Measurements from ENCODE around the gene DCTPP1. TPM values are rescaled to one million over a fixed set of nuclear protein-coding genes. Genes with fewer than 3 reads are reported as not detected.
"Not testable (repeated sequence)": the region's sequence is repeated elsewhere in the genome, so short reads cannot be mapped to it uniquely, and the experiment has no call there.

Gene DCTPP1
- total RNA-seq, 1 donor from 2014 or later, result 17.9 TPM

- no peaks in the 10 kb centered on the region for H3K36me3 ChIP-seq
- H3K9me3 ChIP-seq, result no peaks in the 10 kb centered on the region
- no peaks in the 10 kb centered on the region for H3K27me3 ChIP-seq
- DNase-seq (no peak), ATAC-seq (no peak)
- H3K4me1 ChIP-seq, result peaks cover 5% of the 10 kb centered on the region
- TF ChIP-seq, protein P1, sequence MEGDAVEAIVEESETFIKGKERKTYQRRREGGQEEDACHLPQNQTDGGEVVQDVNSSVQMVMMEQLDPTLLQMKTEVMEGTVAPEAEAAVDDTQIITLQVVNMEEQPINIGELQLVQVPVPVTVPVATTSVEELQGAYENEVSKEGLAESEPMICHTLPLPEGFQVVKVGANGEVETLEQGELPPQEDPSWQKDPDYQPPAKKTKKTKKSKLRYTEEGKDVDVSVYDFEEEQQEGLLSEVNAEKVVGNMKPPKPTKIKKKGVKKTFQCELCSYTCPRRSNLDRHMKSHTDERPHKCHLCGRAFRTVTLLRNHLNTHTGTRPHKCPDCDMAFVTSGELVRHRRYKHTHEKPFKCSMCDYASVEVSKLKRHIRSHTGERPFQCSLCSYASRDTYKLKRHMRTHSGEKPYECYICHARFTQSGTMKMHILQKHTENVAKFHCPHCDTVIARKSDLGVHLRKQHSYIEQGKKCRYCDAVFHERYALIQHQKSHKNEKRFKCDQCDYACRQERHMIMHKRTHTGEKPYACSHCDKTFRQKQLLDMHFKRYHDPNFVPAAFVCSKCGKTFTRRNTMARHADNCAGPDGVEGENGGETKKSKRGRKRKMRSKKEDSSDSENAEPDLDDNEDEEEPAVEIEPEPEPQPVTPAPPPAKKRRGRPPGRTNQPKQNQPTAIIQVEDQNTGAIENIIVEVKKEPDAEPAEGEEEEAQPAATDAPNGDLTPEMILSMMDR (IDR thresholded peaks at IDR 0.05), result no peak
- intact Hi-C loops (cut with DNase I), result no loop called here
- peak overlapping the region; percentile 66 for H3K27ac ChIP-seq
- H3K4me3 ChIP-seq, result no peak overlapping the region
These were observed 29.6 kb upstream of the DCTPP1 start for GRCh38 chr16:30459456-30459855.

DNA sequence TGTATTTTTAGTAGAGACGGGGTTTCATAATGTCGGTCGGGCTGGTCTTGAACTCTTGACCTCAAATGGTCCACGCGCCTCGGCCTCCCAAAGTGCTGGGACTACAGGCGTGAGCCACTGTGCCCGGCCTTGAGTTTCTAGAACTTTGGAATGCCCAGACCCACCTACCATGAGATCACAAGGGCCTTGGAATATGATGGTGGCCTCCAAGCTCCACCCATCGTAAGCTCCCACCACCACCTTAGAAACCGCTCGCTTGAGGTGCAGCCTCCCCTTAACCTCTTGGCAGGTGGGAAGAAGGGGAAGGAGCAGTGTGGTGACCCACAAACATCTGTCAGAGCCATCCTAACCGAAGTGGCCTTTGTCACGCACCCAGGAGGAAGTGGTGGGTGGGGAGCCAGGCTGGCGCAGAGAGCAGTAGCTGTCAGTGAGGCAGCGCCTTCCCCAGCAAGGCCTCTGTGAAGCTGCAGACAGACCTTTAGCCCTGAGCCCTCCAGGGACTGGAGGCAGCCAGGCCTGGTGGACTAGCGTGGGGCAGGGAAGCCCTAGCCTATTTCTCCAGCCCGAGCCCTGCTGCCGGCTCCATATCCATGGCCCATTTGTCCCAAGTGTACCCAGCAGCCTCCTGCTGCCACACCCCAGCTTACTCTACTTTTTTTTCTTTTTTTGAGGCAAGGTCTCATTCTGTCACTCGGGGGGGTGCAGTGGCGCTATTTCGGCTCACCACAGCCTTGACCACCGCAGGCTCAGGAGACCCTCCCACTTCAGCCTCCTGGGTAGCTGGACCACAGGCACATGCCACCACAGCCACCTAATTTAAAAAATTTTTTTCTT is 28.9 kb upstream of the DCTPP1 start:
- TF ChIP-seq, protein P1 (IDR thresholded peaks at IDR 0.05), result no peak
- Histone ChIP-seq H3K27ac (peak overlapping the region; percentile 66), H3K4me3 (no peak overlapping the region), H3K36me3 (no peaks in the 10 kb centered on the region), H3K27me3 (no peaks in the 10 kb centered on the region), H3K9me3 (no peaks in the 10 kb centered on the region), H3K4me1 (peaks cover 5% of the 10 kb centered on the region)
- intact Hi-C loops (cut with DNase I), result no loop called here
- DNase-seq (peak; percentile 84), ATAC-seq (peak; percentile 96)

- H3K9me3 ChIP-seq, result no peaks in the 10 kb centered on the region
- intact Hi-C loops (cut with DNase I), result no loop called here
- H3K36me3 ChIP-seq, result no peaks in the 10 kb centered on the region
- H3K27me3 ChIP-seq, result no peaks in the 10 kb centered on the region
- no peak overlapping the region for H3K4me3 ChIP-seq
- TF ChIP-seq, protein P1 (IDR thresholded peaks at IDR 0.05), result no peak
- peaks cover 5% of the 10 kb centered on the region for H3K4me1 ChIP-seq
- no peak for DNase-seq
- no peak for ATAC-seq
- no peak overlapping the region for H3K27ac ChIP-seq
These were observed 28.1 kb upstream of the DCTPP1 start for GRCh38 chr16:30457743-30458560.

DNA sequence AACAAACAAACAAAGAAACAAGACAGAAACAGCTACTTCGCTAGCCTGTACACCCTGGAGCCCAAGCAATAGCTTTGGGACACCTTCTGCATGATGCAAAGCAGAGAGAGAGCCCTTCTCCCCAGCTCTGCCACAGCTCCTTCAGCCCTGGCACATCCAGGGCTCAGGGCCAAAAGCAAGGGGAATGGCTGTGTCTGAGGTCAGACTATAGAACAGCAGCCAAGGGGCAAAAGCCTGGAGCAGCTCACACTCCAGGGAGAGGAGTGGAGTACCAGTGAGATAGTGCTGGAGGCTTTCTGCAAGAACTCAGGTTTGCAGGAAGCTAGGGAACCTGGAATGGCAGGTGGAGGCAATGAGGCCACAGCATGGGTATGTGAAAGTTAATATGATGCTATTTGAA is 27.4 kb upstream of the DCTPP1 start:
- Histone ChIP-seq H3K9me3 (no peaks in the 10 kb centered on the region), H3K4me1 (peaks cover 5% of the 10 kb centered on the region), H3K36me3 (no peaks in the 10 kb centered on the region), H3K27me3 (no peaks in the 10 kb centered on the region), H3K27ac (no peak overlapping the region), H3K4me3 (no peak overlapping the region)
- DNase-seq (no peak), ATAC-seq (no peak)
- intact Hi-C loops (cut with DNase I), result no loop called here
- TF ChIP-seq, protein P1 (IDR thresholded peaks at IDR 0.05), result no peak

DNA sequence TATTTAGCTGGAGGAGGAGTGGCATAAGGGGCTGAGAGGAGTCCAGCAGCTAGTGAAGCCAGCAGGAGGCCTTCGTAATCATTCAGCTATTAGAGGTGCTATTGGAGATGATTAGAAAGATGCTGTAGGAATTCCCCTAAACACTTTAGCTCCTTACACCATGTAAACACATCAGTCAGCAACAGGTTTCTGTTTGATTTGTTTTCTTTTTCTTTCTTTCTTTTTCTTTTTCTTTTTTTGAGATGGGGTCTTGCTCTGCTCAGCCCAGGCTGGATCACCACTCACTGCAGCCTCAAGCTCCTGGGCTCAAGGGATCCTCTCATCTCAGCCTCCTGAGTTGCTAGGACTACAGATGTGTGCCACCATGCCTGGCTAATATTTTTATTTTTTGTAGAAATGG is 26.5 kb upstream of the DCTPP1 start:
- TF ChIP-seq, protein P1 (IDR thresholded peaks at IDR 0.05), result no peak
- no peaks in the 10 kb centered on the region for H3K36me3 ChIP-seq
- no peaks in the 10 kb centered on the region for H3K9me3 ChIP-seq
- ATAC-seq, result no peak
- no peak overlapping the region for H3K4me3 ChIP-seq
- peaks cover 5% of the 10 kb centered on the region for H3K4me1 ChIP-seq
- no peaks in the 10 kb centered on the region for H3K27me3 ChIP-seq
- intact Hi-C loops (cut with DNase I), result no loop called here
- no peak overlapping the region for H3K27ac ChIP-seq
- DNase-seq, result no peak

- DNase-seq; H3K4me3 ChIP-seq; H3K4me1 ChIP-seq; H3K36me3 ChIP-seq; ATAC-seq; H3K27me3 ChIP-seq; H3K27ac ChIP-seq; H3K9me3 ChIP-seq; intact Hi-C loops (cut with DNase I): not testable (repeated sequence)
These were observed 23.1 kb upstream of the DCTPP1 start for GRCh38 chr16:30452709-30453580.
